Fibroblast of villous mesenchyme (primary cell): ENCODE results near the gene KATNB1. TPM values are rescaled to one million over a fixed set of nuclear protein-coding genes. Genes with fewer than 3 reads are reported as not detected.

ENCODE experiments used
- DNase-seq: peaks from one replicate; pipeline ENCODE4 v3.0.0-alpha.2; 2010; ENCODE audit warnings: low read depth
- H3K4me3 ChIP-seq: 2 replicates; pipeline ENCODE4 v1.5.1; 2011; ENCODE audit warnings: low read depth, mild to moderate bottlenecking, low read length
- CTCF ChIP-seq: IDR thresholded peaks from 2 replicates; pipeline ENCODE4 v1.5.1; 2012; ENCODE audit warnings: low read depth, mild to moderate bottlenecking, low read length; ENCODE audit not compliant: insufficient read depth
- total RNA-seq: library from RNA; depleted of rRNA; stranded (reverse); fragments of >200 nt; gene quantifications from 2 replicates; pipeline ENCODE4 v1.2.3, GENCODE V29; 2012

Gene KATNB1
- total RNA-seq, 1 donor = 23.3 TPM

GRCh38 chr16:57752203-57752580 is 16.6 kb downstream of the KATNB1 start:
- no peak overlapping the region for H3K4me3 ChIP-seq
- no peak for TF ChIP-seq CTCF
- DNase-seq = no peak

- TF ChIP-seq CTCF = no peak
- DNase-seq = no peak
- H3K4me3 ChIP-seq = no peak overlapping the region
Observed at GRCh38 chr16:57752581-57753447, 17.2 kb downstream of the KATNB1 start.

GRCh38 chr16:57753448-57754353 is 18.1 kb downstream of the KATNB1 start:
- no peak overlapping the region for H3K4me3 ChIP-seq
- no peak for TF ChIP-seq CTCF
- DNase-seq = no peak

- TF ChIP-seq CTCF = no peak
- no peak overlapping the region for H3K4me3 ChIP-seq
- DNase-seq = no peak
Observed at GRCh38 chr16:57754354-57755060, 18.9 kb downstream of the KATNB1 start.

GRCh38 chr16:57755061-57755684 is 19.6 kb downstream of the KATNB1 start:
- DNase-seq = no peak
- no peak for TF ChIP-seq CTCF
- H3K4me3 ChIP-seq = no peak overlapping the region
